ENCODE measurements around the gene DHRSX.
"Not testable (repeated sequence)": the region's sequence is repeated elsewhere in the genome, so short reads cannot be mapped to it uniquely, and the experiment has no call there.

The DHRSX gene

GRCh38 chrX:2474280-2474962, 26.4 kb downstream of the DHRSX start:
- DNase-seq = no peak

- DNase-seq = not testable (repeated sequence)
Observed at GRCh38 chrX:2473064-2473463, 27.7 kb downstream of the DHRSX start.

GRCh38 chrX:2471641-2472040, 29.1 kb downstream of the DHRSX start:
- no peak for DNase-seq

- DNase-seq = not testable (repeated sequence)
Observed at GRCh38 chrX:2471126-2471525, 29.6 kb downstream of the DHRSX start.

- not testable (repeated sequence) for DNase-seq
Observed at GRCh38 chrX:2469852-2470251, 30.9 kb downstream of the DHRSX start.

- no peak for DNase-seq
Observed at GRCh38 chrX:2469196-2469685, 31.5 kb downstream of the DHRSX start.

- DNase-seq = no peak
Observed at GRCh38 chrX:2468261-2469195, 32.2 kb downstream of the DHRSX start.

GRCh38 chrX:2466876-2467656, 33.7 kb downstream of the DHRSX start:
- no peak for DNase-seq

GRCh38 chrX:2464677-2465166, 36.1 kb downstream of the DHRSX start:
- DNase-seq = no peak

- no peak for DNase-seq
Observed at GRCh38 chrX:2463973-2464676, 36.7 kb downstream of the DHRSX start.

GRCh38 chrX:2463481-2463880, 37.3 kb downstream of the DHRSX start:
- DNase-seq = not testable (repeated sequence)

- no peak for DNase-seq
Observed at GRCh38 chrX:2462780-2463179, 38.0 kb downstream of the DHRSX start.

GRCh38 chrX:2462074-2462473, 38.7 kb downstream of the DHRSX start:
- no peak for DNase-seq

- no peak for DNase-seq
Observed at GRCh38 chrX:2461711-2462016, 39.1 kb downstream of the DHRSX start.

GRCh38 chrX:2460821-2461710, 39.7 kb downstream of the DHRSX start:
- DNase-seq = not testable (repeated sequence)

GRCh38 chrX:2460048-2460447, 40.7 kb downstream of the DHRSX start:
- DNase-seq = not testable (repeated sequence)

- no peak for DNase-seq
Observed at GRCh38 chrX:2458309-2458708, 42.5 kb downstream of the DHRSX start.

GRCh38 chrX:2457289-2458133, 43.3 kb downstream of the DHRSX start:
- no peak for DNase-seq

GRCh38 chrX:2456091-2456490, 44.7 kb downstream of the DHRSX start:
- not testable (repeated sequence) for DNase-seq

GRCh38 chrX:2454620-2455019, 46.2 kb downstream of the DHRSX start:
- not testable (repeated sequence) for DNase-seq
